UCSD-AML1 (cell line): ENCODE results near the gene PARPBP.
"Not testable (repeated sequence)": the region's sequence is repeated elsewhere in the genome, so short reads cannot be mapped to it uniquely, and the experiment has no call there.

Source experiments
- DNase-seq: peaks from one replicate; lab custom pipeline; 2025; ENCODE audit not compliant: unreplicated experiment; lab: John Stamatoyannopoulos, UW

Gene PARPBP

GRCh38 chr12:102147062-102147587 lies 27.1 kb downstream of the PARPBP start:
- DNase-seq = not testable (repeated sequence)

- DNase-seq = not testable (repeated sequence)
These were observed 35.2 kb downstream of the PARPBP start for GRCh38 chr12:102155206-102155605.

GRCh38 chr12:102163383-102163782 lies 43.4 kb downstream of the PARPBP start:
- DNase-seq = no peak

- no peak for DNase-seq
These were observed 48.0 kb downstream of the PARPBP start for GRCh38 chr12:102167821-102168604.

- DNase-seq = no peak
These were observed 50.1 kb downstream of the PARPBP start for GRCh38 chr12:102169922-102170621.

GRCh38 chr12:102171951-102172350 lies 52.0 kb downstream of the PARPBP start:
- no peak for DNase-seq

- DNase-seq = no peak
These were observed 52.5 kb downstream of the PARPBP start for GRCh38 chr12:102172436-102172835.

GRCh38 chr12:102174117-102174516 lies 54.1 kb downstream of the PARPBP start:
- no peak for DNase-seq

- no peak for DNase-seq
These were observed 54.8 kb downstream of the PARPBP start for GRCh38 chr12:102174761-102175160.

GRCh38 chr12:102182635-102183034 lies 62.7 kb downstream of the PARPBP start:
- DNase-seq = no peak

- DNase-seq = no peak
These were observed 75.8 kb downstream of the PARPBP start for GRCh38 chr12:102195826-102196225.

GRCh38 chr12:102197789-102198188 lies 77.8 kb downstream of the PARPBP start, which contains the start of gene PMCH:
PMCH (minus strand) TSS chr12:102197833; CDS start chr12:102197770, 63 bp downstream.
- DNase-seq = no peak

GRCh38 chr12:102201436-102202061 lies 81.6 kb downstream of the PARPBP start:
- no peak for DNase-seq

GRCh38 chr12:102202556-102202955 lies 82.6 kb downstream of the PARPBP start:
- DNase-seq = no peak

- DNase-seq = no peak
These were observed 84.0 kb downstream of the PARPBP start for GRCh38 chr12:102204025-102204424.

- DNase-seq = no peak
These were observed 96.2 kb downstream of the PARPBP start for GRCh38 chr12:102215992-102216691.

GRCh38 chr12:102220736-102221135 lies 100.8 kb downstream of the PARPBP start:
- no peak for DNase-seq

- DNase-seq = no peak
These were observed 108.0 kb downstream of the PARPBP start for GRCh38 chr12:102227954-102228353.

GRCh38 chr12:102232036-102232435 lies 112.1 kb downstream of the PARPBP start:
- no peak for DNase-seq

GRCh38 chr12:102232446-102232845 lies 112.5 kb downstream of the PARPBP start:
- DNase-seq = no peak

- no peak for DNase-seq
These were observed 114.6 kb downstream of the PARPBP start for GRCh38 chr12:102234599-102234998.
